MM.1S (cell line): ENCODE measurements around the gene GARNL3.

ENCODE experiments used
- DNase-seq: peaks from one replicate; pipeline ENCODE4 v3.0.0-alpha.2; 2015
- H2AFZ ChIP-seq: fragments of 300-600 bp; sonication (generic); 2 replicates; pipeline ENCODE4 v1.6.0; 2016; ENCODE audit warnings: antibody characterized with exemption, low read length
- H3F3A ChIP-seq: fragments of 300-600 bp; sonication (generic); 2 replicates; pipeline ENCODE4 v1.6.1; 2016; ENCODE audit warnings: mild to moderate bottlenecking, antibody characterized with exemption, low read length, moderate library complexity, mixed read lengths; ENCODE audit not compliant: insufficient read depth
- H3K27ac ChIP-seq: fragments of 300-600 bp; sonication (generic); 2 replicates; pipeline ENCODE4 v1.5.1; 2016; ENCODE audit warnings: mild to moderate bottlenecking, low read length
- H3K27me3 ChIP-seq: fragments of 300-600 bp; sonication (generic); replicated peaks from 2 replicates; pipeline ENCODE4 v1.6.0; 2016; ENCODE audit warnings: low read length; ENCODE audit not compliant: insufficient read depth
- H3K36me3 ChIP-seq: fragments of 300-600 bp; sonication (generic); replicated peaks from 2 replicates; pipeline ENCODE4 v1.6.1; 2016; ENCODE audit warnings: mild to moderate bottlenecking, low read length, mixed read lengths; ENCODE audit not compliant: insufficient read depth
- H3K4me1 ChIP-seq: fragments of 300-600 bp; sonication (generic); 2 replicates; pipeline ENCODE4 v1.6.1; 2016; ENCODE audit warnings: low read length, mixed read lengths
- H3K4me2 ChIP-seq: fragments of 300-600 bp; sonication (generic); 2 replicates; pipeline ENCODE4 v1.6.0; 2016; ENCODE audit warnings: low read depth, low read length
- H3K4me3 ChIP-seq: fragments of 300-600 bp; sonication (generic); 2 replicates; pipeline ENCODE4 v1.5.1; 2016; ENCODE audit warnings: low read length, mixed read lengths
- H3K79me2 ChIP-seq: fragments of 300-600 bp; sonication (generic); 2 replicates; pipeline ENCODE4 v1.6.1; 2016; ENCODE audit warnings: mixed run types, low read length, mixed read lengths
- H3K9ac ChIP-seq: fragments of 300-600 bp; sonication (generic); 2 replicates; pipeline ENCODE4 v1.6.1; 2016; ENCODE audit warnings: low read length, mixed read lengths
- H3K9me2 ChIP-seq: fragments of 300-600 bp; sonication (generic); replicated peaks from 2 replicates; pipeline ENCODE4 v1.6.1; 2016; ENCODE audit warnings: mild to moderate bottlenecking, low read length, mixed read lengths; ENCODE audit not compliant: insufficient read depth
- H3K9me3 ChIP-seq: fragments of 300-600 bp; sonication (generic); replicated peaks from 2 replicates; pipeline ENCODE4 v1.6.1; 2016; ENCODE audit warnings: mild to moderate bottlenecking, low read length, mixed read lengths; ENCODE audit not compliant: insufficient read depth
- H4K20me1 ChIP-seq: fragments of 300-600 bp; sonication (generic); 2 replicates; pipeline ENCODE4 v1.6.1; 2016; ENCODE audit warnings: mild to moderate bottlenecking, low read length, moderate library complexity, mixed read lengths; ENCODE audit not compliant: insufficient read depth
- CTCF ChIP-seq: fragments of 300-600 bp; sonication (generic); IDR thresholded peaks from 2 replicates; pipeline ENCODE4 v1.5.1; 2016; ENCODE audit warnings: antibody characterized with exemption, low read length, mixed read lengths
- EZH2 ChIP-seq: fragments of 300-600 bp; sonication (generic); optimal IDR thresholded peaks from 2 replicates; pipeline ENCODE3; 2017; ENCODE audit warnings: low read depth, mild to moderate bottlenecking, antibody characterized with exemption, low read length, mixed read lengths
- EZH2phosphoT487 ChIP-seq: fragments of 300-600 bp; sonication (generic); IDR thresholded peaks from 2 replicates; pipeline ENCODE4 v1.6.1; 2018; ENCODE audit warnings: antibody characterized with exemption, low read length

Gene GARNL3

GRCh38 chr9:127264462-127265219 is at the start of gene GARNL3:
GARNL3 (plus strand) TSS chr9:127264774; CDS start chr9:127264878, 104 bp downstream.
- Histone ChIP-seq H4K20me1 (no peaks in the 10 kb centered on the region), H3K9ac (no peak within 1 kb of the TSS), H3K27ac (no peak within 1 kb of the TSS), H3K79me2 (no peaks in the 10 kb centered on the region), H3K9me3 (no peaks in the 10 kb centered on the region), H3K36me3 (no peaks in the 10 kb centered on the region), H3F3A (no peaks in the 10 kb centered on the region), H3K4me1 (no peaks in the 10 kb centered on the region), H2AFZ (no peak within 1 kb of the TSS), H3K27me3 (no peaks in the 10 kb centered on the region), H3K4me2 (no peak within 1 kb of the TSS), H3K9me2 (no peaks in the 10 kb centered on the region), H3K4me3 (no peak within 1 kb of the TSS)
- no peak for DNase-seq
- no peak for TF ChIP-seq CTCF
- no peak for TF ChIP-seq EZH2phosphoT487
- no peak for TF ChIP-seq EZH2

- no peaks in the 10 kb centered on the region for H3K4me1 ChIP-seq
- no peaks in the 10 kb centered on the region for H3K27me3 ChIP-seq
- H3K9me2 ChIP-seq: no peaks in the 10 kb centered on the region
- no peaks in the 10 kb centered on the region for H3K36me3 ChIP-seq
- H3K4me3 ChIP-seq: no peak overlapping the region
- no peak overlapping the region for H3K27ac ChIP-seq
- no peak overlapping the region for H2AFZ ChIP-seq
- H4K20me1 ChIP-seq: no peaks in the 10 kb centered on the region
- DNase-seq: no peak
- no peaks in the 10 kb centered on the region for H3K79me2 ChIP-seq
- H3K4me2 ChIP-seq: no peak overlapping the region
- no peaks in the 10 kb centered on the region for H3F3A ChIP-seq
- TF ChIP-seq EZH2phosphoT487 (no peak), CTCF (no peak), EZH2 (no peak)
- H3K9me3 ChIP-seq: no peaks in the 10 kb centered on the region
- no peak overlapping the region for H3K9ac ChIP-seq
These were observed 49.0 kb upstream of the GARNL3 start for GRCh38 chr9:127215268-127216209.

- no peaks in the 10 kb centered on the region for H3K79me2 ChIP-seq
- no peak overlapping the region for H3K4me2 ChIP-seq
- H3K9me2 ChIP-seq: no peaks in the 10 kb centered on the region
- H3K27me3 ChIP-seq: no peaks in the 10 kb centered on the region
- H3K4me3 ChIP-seq: no peak overlapping the region
- no peaks in the 10 kb centered on the region for H3K9me3 ChIP-seq
- TF ChIP-seq CTCF (no peak), EZH2phosphoT487 (no peak), EZH2 (no peak)
- H4K20me1 ChIP-seq: no peaks in the 10 kb centered on the region
- no peaks in the 10 kb centered on the region for H3F3A ChIP-seq
- peaks cover 5% of the 10 kb centered on the region for H3K4me1 ChIP-seq
- H3K9ac ChIP-seq: no peak overlapping the region
- DNase-seq: no peak
- H3K27ac ChIP-seq: no peak overlapping the region
- no peaks in the 10 kb centered on the region for H3K36me3 ChIP-seq
- H2AFZ ChIP-seq: no peak overlapping the region
These were observed 48.2 kb upstream of the GARNL3 start for GRCh38 chr9:127216210-127216887.
